Measurements from ENCODE around the gene FZD4.
"Not testable (repeated sequence)": the region's sequence is repeated elsewhere in the genome, so short reads cannot be mapped to it uniquely, and the experiment has no call there.

The FZD4 gene

GRCh38 chr11:86955361-86956120 is at the start of gene FZD4:
FZD4 (minus strand) TSS chr11:86955395; CDS start chr11:86955085, 310 bp downstream.
- DNase-seq: peak in 51 of 56 donors; percentile 17 to 90 (median 73)

DNA sequence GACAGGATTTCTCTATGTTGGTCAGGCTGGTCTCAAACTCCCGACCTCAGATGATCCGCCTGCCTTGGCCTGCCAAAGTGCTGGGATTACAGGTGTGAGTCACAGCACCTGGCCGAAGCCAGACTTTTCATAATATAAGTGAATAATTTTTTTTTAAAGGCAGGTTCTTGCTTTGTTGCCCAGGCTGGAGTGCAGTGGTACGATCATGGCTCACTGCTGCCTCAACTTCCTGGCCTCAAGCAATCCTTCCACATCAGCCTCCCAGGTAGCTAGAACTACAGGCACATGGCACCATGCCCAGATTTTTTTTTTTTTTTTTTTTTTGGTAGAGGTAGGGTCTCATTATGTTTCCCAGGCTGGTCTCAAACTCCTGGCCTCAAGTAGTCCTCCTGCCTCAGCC is 49.1 kb upstream of the FZD4 start:
- not testable (repeated sequence) for DNase-seq

- DNase-seq: no peak
Observed at GRCh38 chr11:87002918-87003317, 47.7 kb upstream of the FZD4 start.

GRCh38 chr11:86999859-87000753 is 44.9 kb upstream of the FZD4 start:
- DNase-seq: no peak

GRCh38 chr11:86999388-86999787 is 44.2 kb upstream of the FZD4 start:
- no peak for DNase-seq

GRCh38 chr11:86996953-86997570 is 41.9 kb upstream of the FZD4 start:
- DNase-seq: no peak

- DNase-seq: no peak
Observed at GRCh38 chr11:86993031-86993430, 37.8 kb upstream of the FZD4 start.

GRCh38 chr11:86992340-86992739 is 37.1 kb upstream of the FZD4 start:
- DNase-seq: not testable (repeated sequence)

DNA sequence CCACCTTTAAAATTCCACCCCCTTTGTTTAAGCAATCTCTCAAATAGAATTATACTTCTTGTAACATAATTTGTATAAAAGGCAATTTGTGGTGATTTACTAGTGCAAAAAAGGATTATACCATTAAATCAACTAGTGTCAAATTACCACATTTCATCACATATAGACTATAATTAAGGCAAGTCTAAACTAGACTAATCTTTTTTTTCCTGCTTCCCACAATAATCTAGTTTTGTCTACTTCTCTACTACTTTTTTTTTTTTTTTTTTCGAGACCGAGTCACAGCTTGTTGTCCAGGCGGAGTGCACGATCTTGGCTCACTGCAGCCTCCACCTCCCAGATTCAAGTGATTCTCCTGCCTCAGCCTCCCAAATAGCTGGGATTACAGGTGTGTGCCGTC is 36.1 kb upstream of the FZD4 start:
- DNase-seq: no peak

- no peak for DNase-seq
Observed at GRCh38 chr11:86990515-86990914, 35.3 kb upstream of the FZD4 start.

GRCh38 chr11:86990031-86990430 is 34.8 kb upstream of the FZD4 start:
- no peak for DNase-seq

DNA sequence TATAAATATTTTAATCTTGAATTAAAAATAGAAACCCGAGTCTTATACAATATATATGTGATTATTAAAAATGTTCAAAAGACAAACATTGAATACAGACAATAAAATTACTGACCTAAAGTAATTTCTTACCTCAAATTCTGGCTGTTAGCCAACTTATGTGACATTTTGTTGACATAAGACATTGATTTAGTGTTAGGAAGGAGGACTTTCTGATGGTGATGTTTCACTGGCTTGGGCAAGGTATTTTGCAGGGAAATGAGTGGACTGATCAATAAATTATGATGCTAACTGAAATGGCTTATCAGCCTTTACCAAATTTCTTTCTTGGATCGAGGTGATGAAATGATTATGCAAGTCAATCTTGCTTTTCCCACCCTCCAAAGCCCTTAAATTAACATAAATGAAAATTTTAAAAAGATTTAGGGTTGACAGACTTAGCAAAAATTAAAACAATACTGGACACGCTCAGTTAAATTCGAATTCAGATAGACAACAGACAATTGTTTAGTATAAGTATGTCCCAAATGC is 33.2 kb upstream of the FZD4 start:
- no peak for DNase-seq

DNA sequence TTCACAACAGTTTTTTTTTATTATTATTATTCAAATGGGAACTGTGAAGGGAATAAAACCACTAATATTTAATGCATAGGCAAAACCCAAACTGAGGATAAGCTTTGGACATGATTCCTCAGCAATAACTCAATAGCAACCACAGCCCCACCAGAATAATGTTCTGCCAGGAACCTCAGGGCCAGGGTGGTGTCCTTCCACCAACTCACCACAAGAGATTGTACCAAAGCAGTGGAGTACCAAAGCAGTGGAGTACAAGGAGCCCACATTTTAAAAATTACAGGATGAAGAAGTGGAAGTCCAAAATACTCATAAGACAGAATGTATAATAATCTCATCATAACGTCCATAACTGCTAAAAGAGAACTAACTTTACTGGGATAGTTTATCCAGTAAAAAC is 32.5 kb upstream of the FZD4 start:
- DNase-seq: no peak

GRCh38 chr11:86984701-86985100 is 29.5 kb upstream of the FZD4 start:
- DNase-seq: no peak

- no peak for DNase-seq
Observed at GRCh38 chr11:86983021-86983488, 27.9 kb upstream of the FZD4 start.

DNA sequence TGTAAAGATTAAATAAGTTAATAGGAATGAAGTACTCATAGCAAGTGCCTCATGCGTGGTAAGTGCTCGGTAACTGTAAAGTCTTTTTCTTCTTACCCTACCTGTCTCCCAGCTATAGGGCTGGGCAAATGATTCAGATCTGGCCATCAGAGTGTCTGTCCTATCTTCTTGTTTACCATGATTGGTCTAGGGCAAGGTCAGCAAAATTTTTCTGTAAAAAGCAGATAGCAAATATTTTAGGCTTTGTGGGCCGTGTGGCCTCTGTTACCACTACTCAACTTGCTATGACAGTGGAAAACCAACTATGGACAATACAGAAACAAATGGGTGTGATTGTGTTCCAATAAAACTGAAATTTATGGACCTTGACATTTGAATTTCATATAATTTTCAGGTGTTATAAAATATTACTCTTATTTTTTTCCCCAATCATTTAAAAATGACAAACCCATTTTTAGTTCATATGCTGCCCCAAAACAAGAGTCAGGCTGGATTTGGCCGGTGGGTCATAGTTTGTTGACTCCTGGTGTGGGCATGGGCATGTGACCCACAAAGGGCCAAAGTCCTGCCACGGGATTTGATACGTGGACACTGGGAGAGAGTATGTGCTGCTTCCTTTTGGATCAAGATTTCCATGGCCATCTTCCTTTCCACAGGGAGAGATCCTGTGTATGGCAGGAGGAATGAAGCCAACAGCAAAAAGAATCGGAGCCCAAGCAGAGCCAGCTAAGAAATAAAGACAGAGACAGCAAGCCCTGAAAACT is 26.8 kb upstream of the FZD4 start:
- DNase-seq: no peak

GRCh38 chr11:86980086-86980796 is 25.0 kb upstream of the FZD4 start:
- DNase-seq: no peak

- no peak for DNase-seq
Observed at GRCh38 chr11:86978756-86979608, 23.8 kb upstream of the FZD4 start.

- no peak for DNase-seq
Observed at GRCh38 chr11:86978247-86978646, 23.1 kb upstream of the FZD4 start.
